Uterus (tissue), 4 donors: ENCODE measurements around the gene IQCK. TPM values are rescaled to one million over a fixed set of nuclear protein-coding genes. Genes with fewer than 3 reads are reported as not detected.

ENCODE experiments used
- DNase-seq, 2 donors: peaks; one replicate each; pipeline ENCODE4 v3.0.0-alpha.2; 2019 to 2020
- H3K27ac ChIP-seq, 2 donors: fragments of 200-600 bp; sonication (generic); 1 replicate in 1 of 2; 2 replicates in 1 of 2; pipeline ENCODE4 v1.5.1; 2016 to 2018
- H3K27me3 ChIP-seq, 2 donors: fragments of 200-600 bp; sonication (generic); one replicate each; pipeline ENCODE4 v1.5.1; 2018 to 2019; ENCODE audit warnings: control low read depth in 1 of 2
- H3K36me3 ChIP-seq, 2 donors: fragments of 200-600 bp; sonication (generic); one replicate each; pipeline ENCODE4 v1.5.1; 2019; ENCODE audit warnings: control low read depth in 1 of 2
- H3K4me1 ChIP-seq, 2 donors: fragments of 200-600 bp; sonication (generic); one replicate each; pipeline ENCODE4 v1.5.1; 2018 to 2019; ENCODE audit warnings: control low read depth in 1 of 2
- H3K4me3 ChIP-seq, 2 donors: fragments of 200-600 bp; sonication (generic); 1 replicate in 1 of 2; 2 replicates in 1 of 2; pipeline ENCODE4 v1.5.1; 2018 to 2019; ENCODE audit warnings: mild to moderate bottlenecking in 1 of 2
- H3K9me3 ChIP-seq, 2 donors: fragments of 200-600 bp; sonication (generic); one replicate each; pipeline ENCODE4 v1.5.1; 2019; ENCODE audit warnings: control low read depth in 1 of 2
- CTCF ChIP-seq, 4 experiments: fragments of 200-600 bp in 2 of 4; fragments of 450-650 bp in 2 of 4; sonication (generic) in 2 of 4; IDR thresholded peaks; one replicate each; pipeline ENCODE4 v1.5.1; 2016 to 2019; ENCODE audit warnings: antibody characterized with exemption in 4 of 4, mild to moderate bottlenecking in 2 of 4, moderate library complexity in 1 of 4
- POLR2A ChIP-seq, 2 donors: fragments of 450-650 bp; IDR thresholded peaks; one replicate each; pipeline ENCODE4 v1.6.1; 2016; ENCODE audit warnings: antibody characterized with exemption in 2 of 2, mild to moderate bottlenecking in 1 of 2, moderate library complexity in 1 of 2
- intact Hi-C: fragments of 100-400 bp; cut with DNase I; formaldehyde crosslinking; loops from one replicate; pipeline ENCODE4 v1.15.1; 2023; ENCODE audit warnings: low total_unique reads
- total RNA-seq, 4 donors: library from RNA; depleted of rRNA in 3 of 4; stranded (reverse); fragments of >200 nt in 3 of 4; gene quantifications; one replicate each; pipeline versions ENCODE4 v1.1.0 to v1.2.4, GENCODE V29; 2014 to 2023
- donor health status: DM: yes; HTN: yes; CAD: no.

The IQCK gene
- total RNA-seq, 4 donors from 2014 or later, result 14.7 to 27.2 (median 21.1) TPM

DNA sequence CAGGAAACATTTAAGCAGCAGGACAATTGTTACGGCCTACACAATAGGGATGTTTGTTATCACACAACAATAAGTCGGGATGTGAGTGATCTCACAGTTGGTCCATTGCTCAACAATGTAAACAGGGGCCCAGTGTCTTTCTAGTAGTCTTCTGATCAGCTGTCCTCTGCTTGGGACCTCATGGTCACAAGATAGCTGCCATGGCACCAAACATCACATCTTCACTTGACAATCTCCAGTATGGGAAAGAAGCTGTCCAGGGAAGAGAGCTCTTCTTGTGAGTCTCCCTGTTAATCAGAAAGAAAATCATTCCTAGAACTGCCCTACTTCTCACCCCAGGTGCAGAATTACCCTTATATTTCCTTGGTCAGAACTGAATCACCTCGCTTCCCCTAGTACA lies 172.8 kb downstream of the IQCK start:
- DNase-seq, result no peak
- H3K4me3 ChIP-seq, result no peak overlapping the region
- H3K27ac ChIP-seq, result no peak overlapping the region
- no peak for TF ChIP-seq POLR2A (IDR thresholded peaks at IDR 0.05)
- no peak for TF ChIP-seq CTCF (IDR thresholded peaks at IDR 0.05)
- no peaks in the 10 kb centered on the region for H3K36me3 ChIP-seq
- intact Hi-C loops, result no loop called here
- no peaks in the 10 kb centered on the region for H3K4me1 ChIP-seq
- no peaks in the 10 kb centered on the region for H3K27me3 ChIP-seq
- no peaks in the 10 kb centered on the region for H3K9me3 ChIP-seq

DNA sequence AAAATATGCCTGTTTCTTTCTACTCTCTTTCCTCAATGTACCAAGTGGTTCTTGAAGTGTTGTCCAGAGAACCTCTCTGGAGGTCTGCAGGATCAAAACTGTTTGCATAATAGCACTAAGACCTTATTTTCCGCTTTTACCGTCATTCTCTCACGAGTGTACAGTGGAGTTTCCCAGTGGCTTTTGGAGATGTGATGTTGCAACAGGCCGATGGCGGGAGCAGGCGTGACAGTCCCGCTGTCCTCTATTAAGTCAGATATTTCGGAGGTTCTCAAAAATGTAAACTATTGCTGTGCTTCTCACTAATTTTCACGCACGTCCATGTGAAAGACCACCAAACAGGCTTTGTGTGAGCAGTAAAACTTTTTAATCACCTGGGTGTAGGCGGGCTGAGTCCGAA lies 174.8 kb downstream of the IQCK start:
- no peak for TF ChIP-seq CTCF (IDR thresholded peaks at IDR 0.05)
- no peak for TF ChIP-seq POLR2A (IDR thresholded peaks at IDR 0.05)
- H3K36me3 ChIP-seq, result no peaks in the 10 kb centered on the region
- H3K4me1 ChIP-seq, result no peaks in the 10 kb centered on the region
- H3K4me3 ChIP-seq, result no peak overlapping the region
- no peak overlapping the region for H3K27ac ChIP-seq
- no peak for DNase-seq
- intact Hi-C loops, result no loop called here
- H3K27me3 ChIP-seq, result no peaks in the 10 kb centered on the region
- no peaks in the 10 kb centered on the region for H3K9me3 ChIP-seq

DNA sequence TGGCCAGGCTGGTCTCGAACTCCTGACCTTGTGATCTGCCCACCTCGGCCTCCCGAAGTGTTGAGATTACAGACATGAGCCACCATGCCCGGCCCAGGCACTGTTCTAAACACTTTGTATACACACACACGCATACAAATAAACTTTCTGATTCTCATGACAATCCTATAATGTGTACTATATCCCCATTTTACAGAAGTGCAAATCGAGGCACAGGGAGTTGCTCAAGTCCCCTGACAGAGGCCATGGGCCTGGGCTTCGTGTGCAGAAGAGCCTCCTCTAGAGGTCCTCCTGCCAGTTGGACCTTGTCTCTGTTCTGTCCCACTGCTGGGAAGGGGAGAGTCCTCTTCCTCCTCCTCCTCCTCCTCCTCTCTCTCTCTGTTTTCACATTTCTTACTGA lies 176.5 kb downstream of the IQCK start:
- intact Hi-C loops, result no loop called here
- no peak for TF ChIP-seq CTCF (IDR thresholded peaks at IDR 0.05)
- TF ChIP-seq POLR2A (IDR thresholded peaks at IDR 0.05), result no peak
- H3K4me1 ChIP-seq, result no peaks in the 10 kb centered on the region

DNA sequence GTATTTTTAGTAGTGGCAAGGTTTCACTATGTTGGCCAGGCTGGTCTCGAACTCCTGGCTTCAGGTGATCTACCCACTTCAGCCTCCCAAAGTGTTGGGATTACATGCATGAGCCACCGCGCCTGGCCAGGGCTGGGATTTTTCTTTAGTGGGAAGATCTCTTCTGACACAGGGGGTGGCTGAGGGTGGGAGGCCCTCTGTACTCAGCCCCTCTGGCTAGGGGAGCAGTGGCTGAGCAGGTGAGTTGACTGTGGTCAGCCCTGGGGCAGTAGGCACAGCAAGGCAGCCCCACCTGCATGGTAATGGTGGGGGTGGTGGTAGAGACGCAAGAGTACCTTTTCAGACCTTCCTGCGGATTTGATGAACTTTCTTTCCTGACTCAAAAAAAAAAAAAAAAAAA lies 178.9 kb downstream of the IQCK start:
- no peaks in the 10 kb centered on the region for H3K9me3 ChIP-seq
- no peak for DNase-seq
- no peaks in the 10 kb centered on the region for H3K4me1 ChIP-seq
- no peak for TF ChIP-seq CTCF (IDR thresholded peaks at IDR 0.05)
- no peak for TF ChIP-seq POLR2A (IDR thresholded peaks at IDR 0.05)
- intact Hi-C loops, result no loop called here
- no peak overlapping the region for H3K4me3 ChIP-seq
- H3K36me3 ChIP-seq, result no peaks in the 10 kb centered on the region
- no peak overlapping the region for H3K27ac ChIP-seq
- no peaks in the 10 kb centered on the region for H3K27me3 ChIP-seq

More for the DNA sequence above, 176.5 kb downstream of the IQCK start:
- no peaks in the 10 kb centered on the region for H3K27me3 ChIP-seq
- no peak for DNase-seq
- H3K36me3 ChIP-seq, result no peaks in the 10 kb centered on the region
- H3K4me3 ChIP-seq, result no peak overlapping the region
- H3K9me3 ChIP-seq, result no peaks in the 10 kb centered on the region
- no peak overlapping the region for H3K27ac ChIP-seq

DNA sequence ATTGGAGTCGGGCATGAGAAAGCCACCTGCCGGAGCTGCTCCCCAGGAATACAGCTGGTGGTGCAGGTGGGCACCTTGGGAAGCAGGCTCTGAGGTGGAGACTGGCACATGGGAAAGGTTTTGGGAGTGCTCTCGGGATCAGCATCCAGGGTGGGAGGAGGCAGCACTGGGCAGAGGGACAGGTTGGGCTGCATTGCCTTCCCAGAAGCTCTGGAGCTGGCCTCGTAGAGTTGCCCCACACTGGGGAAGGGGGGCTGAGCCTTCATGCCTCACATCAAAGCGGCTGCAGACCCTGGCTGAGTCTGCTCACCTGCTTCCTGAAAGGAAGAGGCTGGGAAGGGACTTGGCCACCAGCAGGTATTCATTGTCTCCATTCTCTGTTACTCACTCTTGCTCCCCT lies 180.1 kb downstream of the IQCK start:
- no peaks in the 10 kb centered on the region for H3K36me3 ChIP-seq
- DNase-seq, result no peak
- no peaks in the 10 kb centered on the region for H3K9me3 ChIP-seq
- H3K4me3 ChIP-seq, result no peak overlapping the region
- intact Hi-C loops, result no loop called here
- H3K27ac ChIP-seq, result no peak overlapping the region
- TF ChIP-seq CTCF (IDR thresholded peaks at IDR 0.05) (no peak), POLR2A (IDR thresholded peaks at IDR 0.05) (no peak)
- no peaks in the 10 kb centered on the region for H3K4me1 ChIP-seq
- H3K27me3 ChIP-seq, result no peaks in the 10 kb centered on the region
